K562 (cell line): Measurements from ENCODE around the gene RARG. TPM values are rescaled to one million over a fixed set of nuclear protein-coding genes. Genes with fewer than 3 reads are reported as not detected.
A peak's percentile ranks its signal among the peaks of the same experiment; 100 is the strongest.

Experiments
- CTBP1 ChIP-seq: fragments of 450-650 bp; IDR thresholded peaks from 2 replicates; pipeline ENCODE4 v1.6.1; 2016; ENCODE audit warnings: borderline replicate concordance
- E2F6 ChIP-seq, 2 experiments: IDR thresholded peaks; 2 replicates each; pipeline ENCODE4 v1.6.1; 2011; ENCODE audit warnings: borderline replicate concordance in 1 of 2, control low read depth in 1 of 2, low read depth in 1 of 2, low read length in 1 of 2, mild to moderate bottlenecking in 1 of 2, mixed read lengths in 1 of 2, moderate library complexity in 1 of 2; ENCODE audit not compliant: insufficient read depth in 1 of 2, insufficient read length in 1 of 2, poor library complexity in 1 of 2, severe bottlenecking in 1 of 2; ENCODE audit errors: extremely low read depth in 1 of 2
- GABPB1 ChIP-seq: sonication (generic); formaldehyde crosslinking; IDR thresholded peaks from 2 replicates; pipeline ENCODE4 v1.8.0; 2022; ENCODE audit warnings: mild to moderate bottlenecking, missing genetic modification reagents
- HMBOX1 ChIP-seq: sonication (generic); IDR thresholded peaks from 2 replicates; pipeline ENCODE4 v1.6.1; 2016
- MTA3 ChIP-seq: fragments of 450-650 bp; formaldehyde crosslinking; IDR thresholded peaks from 2 replicates; pipeline ENCODE4 v1.6.1; 2017; ENCODE audit warnings: mild to moderate bottlenecking, borderline replicate concordance
- MXI1 ChIP-seq: IDR thresholded peaks from 2 replicates; pipeline ENCODE4 v1.6.1; 2011; ENCODE audit warnings: low read depth, mild to moderate bottlenecking, improper control_type of control experiment, low read length
- NCOA6 ChIP-seq: fragments of 450-650 bp; IDR thresholded peaks from 2 replicates; pipeline ENCODE4 v1.6.1; 2017; ENCODE audit warnings: mild to moderate bottlenecking
- NFIC ChIP-seq: fragments of 450-650 bp; IDR thresholded peaks from 2 replicates; pipeline ENCODE4 v1.6.1; 2017; ENCODE audit warnings: mild to moderate bottlenecking, inconsistent platforms
- RAD51 ChIP-seq: fragments of 450-650 bp; IDR thresholded peaks from 2 replicates; pipeline ENCODE4 v1.7.1; 2016; ENCODE audit warnings: low read depth, mild to moderate bottlenecking, borderline replicate concordance
- SUPT5H ChIP-seq: fragments of 450-650 bp; IDR thresholded peaks from 2 replicates; pipeline ENCODE4 v1.6.1; 2016
- UBTF ChIP-seq, 2 experiments: IDR thresholded peaks; 2 replicates each; pipeline ENCODE4 v1.6.1; 2012; ENCODE audit warnings: improper control_type of control experiment in 2 of 2, low read depth in 2 of 2, low read length in 2 of 2, borderline replicate concordance in 1 of 2
- VEZF1 ChIP-seq: fragments of 200-800 bp; sonication (Bioruptor generic); IDR thresholded peaks from 2 replicates; pipeline ENCODE4 v1.6.1; 2017; ENCODE audit warnings: missing genetic modification characterization, missing compliant biosample characterization
- ZBTB2 ChIP-seq: fragments of 450-650 bp; IDR thresholded peaks from 2 replicates; pipeline ENCODE4 v1.6.1; 2016; ENCODE audit warnings: antibody characterized with exemption
- ZNF639 ChIP-seq, 2 experiments: fragments of 200-800 bp in 1 of 2; sonication (Bioruptor generic) in 1 of 2; sonication (generic) in 1 of 2; formaldehyde crosslinking in 1 of 2; IDR thresholded peaks in 1 of 2; conservative IDR thresholded peaks in 1 of 2; 2 replicates each; pipeline versions ENCODE4 v1.5.0 to v1.6.1; 2016 to 2020; ENCODE audit warnings: missing compliant biosample characterization in 1 of 2, missing genetic modification characterization in 1 of 2, missing genetic modification reagents in 1 of 2
- polyA plus RNA-seq, 8 experiments: library from polyadenylated mRNA; depleted of rRNA in 4 of 8; stranded (reverse) in 5 of 8; unstranded in 3 of 8; fragments of >200 nt; fragmentation: Nextera tagmentation in 2 of 8; fragmentation: Illumina TruSeq in 1 of 8; extraction: Ambion mirVana in 2 of 8; extraction: Trizol in 1 of 8; gene quantifications; 2 replicates each; pipeline versions ENCODE4 v1.2.1 to v1.2.3, GENCODE V29; 2011 to 2014; ENCODE audit warnings: inconsistent platforms in 1 of 8, missing spikeins in 1 of 8
- total RNA-seq, 7 experiments: library from RNA; depleted of rRNA in 6 of 7; stranded (reverse); fragments of >200 nt in 6 of 7; fragmentation: Illumina TruSeq in 2 of 7; extraction: Trizol in 2 of 7; gene quantifications; 2 replicates each; pipeline versions ENCODE4 v1.2.1 to v1.2.3, GENCODE V29; 2011 to 2021; ENCODE audit warnings: low replicate concordance in 1 of 7

RARG gene
- total and polyA plus RNA-seq, 9 of the 15 experiments (the other 6 are each of a cell fraction or from before 2014, with no cell fraction given) = 0.18 to 7.6 (median 3.8) TPM

- TF ChIP-seq E2F6 (IDR thresholded peaks at IDR 0.05; ENCODE audit: borderline replicate concordance in 1 of 2, extremely low read depth in 1 of 2, insufficient read depth in 1 of 2, insufficient read length in 1 of 2, low read depth in 1 of 2, low read length in 1 of 2, poor library complexity in 1 of 2, severe bottlenecking in 1 of 2) (peak in 1 of 2 experiments; percentile 59), NCOA6 (no peak), SUPT5H (peak; percentile 76), GABPB1 (CRISPR knock-in tag) (peak; percentile 55; the same call in 1 of the 2 replicates), UBTF (IDR thresholded peaks at IDR 0.05; ENCODE audit: borderline replicate concordance in 1 of 2, low read depth in 2 of 2, low read length in 2 of 2) (peak in 1 of 2 experiments; percentile 50; a peak in 2 of 4 replicates), CTBP1 (peak; percentile 18; the same call in 1 of the 2 replicates), RAD51 (peak; percentile 91), NFIC (peak; percentile 55; the same call in 1 of the 2 replicates), VEZF1 (CRISPR knock-in tag) (peak; percentile 93), ZBTB2 (0 out of 2 replicates have a peak, but pooled peaks have one; percentile 70), MTA3 (peak; percentile 40; the same call in 1 of the 2 replicates), ZNF639 (CRISPR knock-in tag; conservative IDR thresholded peaks at IDR 0.05 in 1 of 2, IDR thresholded peaks at IDR 0.05 in 1 of 2) (no peak), MXI1 (0 out of 2 replicates have a peak, but pooled peaks have one; percentile 10), HMBOX1 (peak; percentile 38; the same call in 1 of the 2 replicates)
These were observed 19.7 kb upstream of the RARG start (continued) for GRCh38 chr12:53251477-53252348.
